GM23338 (cell line): Measurements from ENCODE around the gene DNAH8.

Experiments used
- CTCF ChIP-seq, 2 experiments: fragments of 200-600 bp in 1 of 2; sonication (generic) in 1 of 2; conservative IDR thresholded peaks; 2 replicates each; pipeline versions ENCODE4 v1.5.1 to v1.6.1; 2016 to 2017; ENCODE audit warnings: antibody characterized with exemption in 2 of 2, low read depth in 2 of 2, mild to moderate bottlenecking in 2 of 2, moderate library complexity in 1 of 2
- POLR2AphosphoS5 ChIP-seq: IDR thresholded peaks from 2 replicates; pipeline ENCODE4 v1.6.1; 2016; ENCODE audit warnings: antibody characterized with exemption, low read depth
- ZNF114 ChIP-seq: fragments of 250-450 bp; sonication (Bioruptor Pico); IDR thresholded peaks from 2 replicates; pipeline ENCODE4 v1.5.0; 2020; ENCODE audit warnings: mild to moderate bottlenecking, moderate library complexity

GRCh38 chr6:38915205-38915925 lies 200.3 kb downstream of the DNAH8 start:
- TF ChIP-seq ZNF114 (no peak), CTCF (conservative IDR thresholded peaks at IDR 0.05; ENCODE audit: low read depth in 2 of 2) (no peak), POLR2AphosphoS5 (no peak)
